OCI-LY3 (cell line): ENCODE data around the gene UBLCP1.

Experiments used
- H2AFZ ChIP-seq: fragments of 200-600, 300-600 bp; shearing (Covaris generic); 2 replicates; pipeline ENCODE4 v1.6.0; 2014; ENCODE audit warnings: antibody characterized with exemption, low read depth, low read length
- H3K27ac ChIP-seq: fragments of 200-600, 300-600 bp; sonication (generic); 2 replicates; pipeline ENCODE4 v1.5.1; 2014; ENCODE audit warnings: mild to moderate bottlenecking, low read length, moderate library complexity, mixed read lengths
- H3K27me3 ChIP-seq: fragments of 200-600, 300-600 bp; sonication (generic); 2 replicates; pipeline ENCODE4 v1.6.1; 2014; ENCODE audit warnings: low read depth, low read length, mixed read lengths
- H3K36me3 ChIP-seq: fragments of 200-600, 300-600 bp; sonication (generic); replicated peaks from 2 replicates; pipeline ENCODE3; 2014; ENCODE audit warnings: low read depth, low read length, mixed read lengths
- H3K4me1 ChIP-seq: fragments of 300-600, 200-600 bp; sonication (generic); 2 replicates; pipeline ENCODE4 v1.6.1; 2014; ENCODE audit warnings: low read length, mixed read lengths
- H3K4me2 ChIP-seq: fragments of 200-600, 300-600 bp; sonication (generic); 2 replicates; pipeline ENCODE4 v1.6.1; 2014; ENCODE audit warnings: low read length, mixed read lengths
- H3K4me3 ChIP-seq: fragments of 300-600, 200-600 bp; sonication (generic); 2 replicates; pipeline ENCODE4 v1.5.1; 2014; ENCODE audit warnings: antibody characterized with exemption, mild to moderate bottlenecking, low read length, moderate library complexity
- H3K79me2 ChIP-seq: fragments of 300-600, 200-600 bp; shearing (Covaris generic); 2 replicates; pipeline ENCODE4 v1.6.1; 2014; ENCODE audit warnings: mild to moderate bottlenecking, low read length, mixed read lengths
- H3K9ac ChIP-seq: fragments of 300-600, 200-600 bp; shearing (Covaris generic); 2 replicates; pipeline ENCODE4 v1.6.0; 2014; ENCODE audit warnings: mild to moderate bottlenecking, low read length, moderate library complexity
- H3K9me3 ChIP-seq: fragments of 200-600, 300-600 bp; shearing (Covaris generic); 2 replicates; pipeline ENCODE4 v1.6.1; 2014; ENCODE audit warnings: low read length, mixed read lengths; ENCODE audit not compliant: insufficient read depth
- H4K20me1 ChIP-seq: fragments of 200-600, 300-600 bp; sonication (generic); 2 replicates; pipeline ENCODE4 v1.6.1; 2016; ENCODE audit warnings: low read length, mixed read lengths; ENCODE audit not compliant: insufficient read depth
- CTCF ChIP-seq: fragments of 200-600, 300-600 bp; sonication (generic); IDR thresholded peaks from 2 replicates; pipeline ENCODE4 v1.5.1; 2014; ENCODE audit warnings: antibody characterized with exemption, low read length, low read depth
- EZH2phosphoT487 ChIP-seq: fragments of 200-600 bp; shearing (Covaris generic); IDR thresholded peaks from 2 replicates; pipeline ENCODE4 v1.6.1; 2018; ENCODE audit warnings: antibody characterized with exemption, mixed run types, low read depth

UBLCP1 gene

GRCh38 chr5:159330131-159330800 is 67.2 kb downstream of the UBLCP1 start, which contains the start of gene IL12B:
Gene IL12B, minus strand, starts transcription at chr5:159330487. Its CDS starts 3,705 bp downstream, at chr5:159326782.
- no peak for TF ChIP-seq CTCF
- Histone ChIP-seq H3K27me3 (no peaks in the 10 kb centered on the region), H2AFZ (no peak within 1 kb of the TSS), H3K36me3 (peaks cover 60% of the 10 kb centered on the region), H3K9ac (peak within 1 kb of the TSS; percentile 100), H3K4me3 (peak within 1 kb of the TSS; percentile 87), H3K4me1 (peaks cover 92% of the 10 kb centered on the region), H3K79me2 (peaks cover 86% of the 10 kb centered on the region), H3K9me3 (no peaks in the 10 kb centered on the region), H3K4me2 (peak within 1 kb of the TSS; percentile 98), H4K20me1 (no peaks in the 10 kb centered on the region), H3K27ac (peak within 1 kb of the TSS; percentile 100)

- Histone ChIP-seq H3K4me1 (peaks cover 95% of the 10 kb centered on the region), H3K79me2 (peaks cover 79% of the 10 kb centered on the region), H3K9me3 (no peaks in the 10 kb centered on the region), H3K4me3 (peak overlapping the region; percentile 87), H2AFZ (no peak overlapping the region), H4K20me1 (no peaks in the 10 kb centered on the region), H3K27me3 (no peaks in the 10 kb centered on the region), H3K36me3 (peaks cover 56% of the 10 kb centered on the region), H3K9ac (peak overlapping the region; percentile 100), H3K4me2 (peak overlapping the region; percentile 98), H3K27ac (peak overlapping the region; percentile 100)
- no peak for TF ChIP-seq EZH2phosphoT487
- peak; percentile 61 for TF ChIP-seq CTCF
Measured at GRCh38 chr5:159331093-159331973, 68.2 kb downstream of the UBLCP1 start.

- Histone ChIP-seq H3K79me2 (peaks cover 66% of the 10 kb centered on the region), H3K36me3 (peaks cover 55% of the 10 kb centered on the region), H3K9ac (peak overlapping the region; percentile 100), H3K9me3 (no peaks in the 10 kb centered on the region), H4K20me1 (no peaks in the 10 kb centered on the region), H3K4me1 (peaks cover 95% of the 10 kb centered on the region), H2AFZ (no peak overlapping the region), H3K4me2 (peak overlapping the region; percentile 98), H3K4me3 (peak overlapping the region; percentile 87), H3K27ac (peak overlapping the region; percentile 100), H3K27me3 (no peaks in the 10 kb centered on the region)
- TF ChIP-seq CTCF (peak; percentile 39), EZH2phosphoT487 (no peak)
Measured at GRCh38 chr5:159332800-159333544, 69.9 kb downstream of the UBLCP1 start.
